ENCODE results near the gene SH3RF3.
"Not testable (repeated sequence)": the region's sequence is repeated elsewhere in the genome, so short reads cannot be mapped to it uniquely, and the experiment has no call there.

The SH3RF3 gene

GRCh38 chr2:109160714-109161440, 31.9 kb downstream of the SH3RF3 start:
- no peak for DNase-seq

GRCh38 chr2:109162367-109162766, 33.4 kb downstream of the SH3RF3 start:
- DNase-seq = not testable (repeated sequence)

- no peak for DNase-seq
Observed at GRCh38 chr2:109162999-109163398, 34.0 kb downstream of the SH3RF3 start.

- no peak for DNase-seq
Observed at GRCh38 chr2:109164311-109164710, 35.3 kb downstream of the SH3RF3 start.

GRCh38 chr2:109164739-109165221, 35.8 kb downstream of the SH3RF3 start:
- no peak for DNase-seq

- no peak for DNase-seq
Observed at GRCh38 chr2:109166811-109167210, 37.8 kb downstream of the SH3RF3 start.

GRCh38 chr2:109168086-109168485, 39.1 kb downstream of the SH3RF3 start:
- no peak for DNase-seq

- no peak for DNase-seq
Observed at GRCh38 chr2:109168716-109169115, 39.7 kb downstream of the SH3RF3 start.

GRCh38 chr2:109170645-109171044, 41.6 kb downstream of the SH3RF3 start:
- no peak for DNase-seq

GRCh38 chr2:109171444-109172334, 42.7 kb downstream of the SH3RF3 start:
- DNase-seq = no peak

- no peak for DNase-seq
Observed at GRCh38 chr2:109172556-109173105, 43.6 kb downstream of the SH3RF3 start.

GRCh38 chr2:109173311-109174171, 44.5 kb downstream of the SH3RF3 start:
- no peak for DNase-seq

GRCh38 chr2:109174214-109174613, 45.2 kb downstream of the SH3RF3 start:
- DNase-seq = no peak

GRCh38 chr2:109174626-109175349, 45.8 kb downstream of the SH3RF3 start:
- DNase-seq = no peak

- DNase-seq = no peak
Observed at GRCh38 chr2:109175350-109175678, 46.3 kb downstream of the SH3RF3 start.

GRCh38 chr2:109176928-109177327, 47.9 kb downstream of the SH3RF3 start:
- DNase-seq = no peak

- DNase-seq = no peak
Observed at GRCh38 chr2:109177635-109178034, 48.6 kb downstream of the SH3RF3 start.

GRCh38 chr2:109178968-109179367, 50.0 kb downstream of the SH3RF3 start:
- no peak for DNase-seq

- DNase-seq = no peak
Observed at GRCh38 chr2:109180786-109181185, 51.8 kb downstream of the SH3RF3 start.

GRCh38 chr2:109182426-109182825, 53.4 kb downstream of the SH3RF3 start:
- DNase-seq = no peak

- no peak for DNase-seq
Observed at GRCh38 chr2:109183871-109184270, 54.9 kb downstream of the SH3RF3 start.

- no peak for DNase-seq
Observed at GRCh38 chr2:109184368-109184767, 55.4 kb downstream of the SH3RF3 start.
